Transverse colon (tissue), 4 donors: ENCODE measurements around the gene PDE4B.

Experiments
- CTCF ChIP-seq, 5 experiments: fragments of 200-600 bp in 3 of 5; fragments of 450-650 bp in 2 of 5; sonication (generic) in 3 of 5; IDR thresholded peaks; 1 replicate in 2 of 5; 2 replicates in 3 of 5; pipeline ENCODE4 v1.5.1; 2016 to 2017; ENCODE audit warnings: antibody characterized with exemption in 5 of 5, inconsistent platforms in 3 of 5, mild to moderate bottlenecking in 2 of 5, moderate library complexity in 1 of 5
- EP300 ChIP-seq: sonication (generic); formaldehyde crosslinking; IDR thresholded peaks from one replicate; pipeline ENCODE4 v1.6.1; 2017; ENCODE audit warnings: antibody characterized with exemption, low read depth
- POLR2A ChIP-seq: fragments of 450-650 bp; IDR thresholded peaks from one replicate; pipeline ENCODE4 v1.6.1; 2016; ENCODE audit warnings: antibody characterized with exemption, mild to moderate bottlenecking, moderate library complexity
- POLR2AphosphoS5 ChIP-seq, 3 donors: sonication (generic); formaldehyde crosslinking; IDR thresholded peaks; one replicate each; pipeline ENCODE4 v1.6.1; 2016; ENCODE audit warnings: antibody characterized with exemption in 3 of 3

- TF ChIP-seq CTCF (IDR thresholded peaks at IDR 0.05), result no peak
- no peak for TF ChIP-seq EP300
- TF ChIP-seq POLR2A, result no peak
- no peak for TF ChIP-seq POLR2AphosphoS5 (IDR thresholded peaks at IDR 0.05)
Observed at GRCh38 chr1:66395202-66396061, 602.7 kb downstream of the PDE4B start.
